SK-N-SH treated with all-trans-retinoic acid at 6 μM for 48 hours (cell line): ENCODE measurements around the gene FGD3.

Source experiments
- CREB5 ChIP-seq: fragments of 250-450 bp; sonication (Bioruptor Pico); IDR thresholded peaks from 2 replicates; pipeline ENCODE4 v1.5.1; 2020; ENCODE audit warnings: low read depth, mild to moderate bottlenecking, moderate library complexity
- CSDC2 ChIP-seq: fragments of 250-450 bp; sonication (Bioruptor Pico); IDR thresholded peaks from 2 replicates; pipeline ENCODE4 v1.5.0; 2020; ENCODE audit warnings: mild to moderate bottlenecking, moderate library complexity
- GLIS3 ChIP-seq: fragments of 250-450 bp; sonication (Bioruptor Pico); IDR thresholded peaks from 2 replicates; pipeline ENCODE4 v1.5.0; 2020; ENCODE audit warnings: mild to moderate bottlenecking, moderate library complexity
- ISL1 ChIP-seq: fragments of 250-450 bp; sonication (Bioruptor Pico); IDR thresholded peaks from 2 replicates; pipeline ENCODE4 v2.1.2; 2022; ENCODE audit warnings: mild to moderate bottlenecking, moderate library complexity
- OSR1 ChIP-seq: fragments of 250-450 bp; sonication (Bioruptor Pico); IDR thresholded peaks from 2 replicates; pipeline ENCODE4 v1.8.0; 2022; ENCODE audit warnings: moderate library complexity, mild to moderate bottlenecking, inconsistent platforms
- PATZ1 ChIP-seq: fragments of 250-450 bp; sonication (Bioruptor Pico); IDR thresholded peaks from 2 replicates; pipeline ENCODE4 v1.8.0; 2020; ENCODE audit warnings: mild to moderate bottlenecking, moderate library complexity, borderline replicate concordance
- POU6F1 ChIP-seq: fragments of 250-450 bp; sonication (Bioruptor Pico); IDR thresholded peaks from 2 replicates; pipeline ENCODE4 v1.8.0; 2021; ENCODE audit warnings: low read depth, mild to moderate bottlenecking, moderate library complexity, borderline replicate concordance
- RARB ChIP-seq: fragments of 250-450 bp; sonication (Bioruptor Pico); IDR thresholded peaks from 2 replicates; pipeline ENCODE4 v1.8.0; 2021; ENCODE audit warnings: mild to moderate bottlenecking, moderate library complexity
- SNAI2 ChIP-seq: fragments of 250-450 bp; sonication (Bioruptor Pico); IDR thresholded peaks from 2 replicates; pipeline ENCODE4 v1.5.0; 2020; ENCODE audit warnings: mild to moderate bottlenecking, moderate library complexity
- ZC3H10 ChIP-seq: fragments of 250-450 bp; sonication (Bioruptor Pico); IDR thresholded peaks from 2 replicates; pipeline ENCODE4 v1.5.1; 2021; ENCODE audit warnings: mild to moderate bottlenecking, moderate library complexity
- ZFP30 ChIP-seq: fragments of 450-650 bp; formaldehyde crosslinking; IDR thresholded peaks from 2 replicates; pipeline ENCODE4 v1.5.0; 2022; ENCODE audit warnings: mild to moderate bottlenecking, moderate library complexity
- ZNF565 ChIP-seq: fragments of 450-650 bp; formaldehyde crosslinking; conservative IDR thresholded peaks from 2 replicates; pipeline ENCODE4 v1.5.0; 2020; ENCODE audit warnings: low read depth, mild to moderate bottlenecking, moderate library complexity
- ZNF70 ChIP-seq: fragments of 450-650 bp; formaldehyde crosslinking; IDR thresholded peaks from 2 replicates; pipeline ENCODE4 v1.5.0; 2020; ENCODE audit warnings: mild to moderate bottlenecking, moderate library complexity

- TF ChIP-seq PATZ1 (CRISPR knock-in tag), result no peak
- TF ChIP-seq OSR1 (CRISPR knock-in tag), result no peak
- no peak for TF ChIP-seq RARB (CRISPR knock-in tag)
- no peak for TF ChIP-seq CREB5 (CRISPR knock-in tag)
- TF ChIP-seq SNAI2, result no peak
- TF ChIP-seq ISL1 (CRISPR knock-in tag), result no peak
- TF ChIP-seq ZNF70 (CRISPR knock-in tag), result no peak
- TF ChIP-seq ZFP30 (CRISPR knock-in tag), result no peak
- TF ChIP-seq GLIS3 (CRISPR knock-in tag), result no peak
- TF ChIP-seq POU6F1 (CRISPR knock-in tag), result no peak
- TF ChIP-seq ZC3H10 (CRISPR knock-in tag), result no peak
- no peak for TF ChIP-seq ZNF565 (CRISPR knock-in tag)
- TF ChIP-seq CSDC2 (CRISPR knock-in tag), result no peak
Observed at GRCh38 chr9:93061260-93061751, 114.0 kb downstream of the FGD3 start.
